B cell (primary cell): ENCODE results near the gene ABCA13.

ENCODE experiments used
- EZH2 ChIP-seq: IDR thresholded peaks from 2 replicates; pipeline ENCODE4 v1.6.1; 2012; ENCODE audit warnings: borderline replicate concordance, low read depth, mild to moderate bottlenecking, moderate library complexity, low read length; ENCODE audit not compliant: insufficient read depth, poor library complexity, severe bottlenecking
- TF ChIP-seq, protein P1 (sequence below): fragments of 200-600 bp; IDR thresholded peaks from one replicate; pipeline ENCODE4 v1.8.0; 2022; ENCODE audit warnings: antibody characterized with exemption, mild to moderate bottlenecking

DNA sequence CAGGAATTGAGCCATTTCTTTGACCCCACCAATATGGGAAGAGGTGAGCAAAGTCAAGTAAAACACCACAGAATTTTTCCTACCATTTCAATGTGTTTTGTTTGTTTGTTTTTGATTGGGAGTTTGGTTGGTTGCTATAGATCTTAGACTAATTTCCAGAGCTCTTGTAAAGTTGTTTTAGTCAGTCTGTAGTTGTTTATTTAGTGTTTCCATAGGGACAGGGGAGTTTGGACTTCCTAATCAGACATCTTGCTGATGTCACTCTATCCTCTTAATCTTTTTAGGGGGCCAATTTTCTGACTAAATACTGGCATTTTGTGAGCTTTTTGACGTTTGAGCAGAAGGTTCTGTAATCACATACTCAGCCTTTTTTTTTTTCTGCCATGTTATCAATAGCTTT, 266.9 kb downstream of the ABCA13 start:
- TF ChIP-seq, protein P1, sequence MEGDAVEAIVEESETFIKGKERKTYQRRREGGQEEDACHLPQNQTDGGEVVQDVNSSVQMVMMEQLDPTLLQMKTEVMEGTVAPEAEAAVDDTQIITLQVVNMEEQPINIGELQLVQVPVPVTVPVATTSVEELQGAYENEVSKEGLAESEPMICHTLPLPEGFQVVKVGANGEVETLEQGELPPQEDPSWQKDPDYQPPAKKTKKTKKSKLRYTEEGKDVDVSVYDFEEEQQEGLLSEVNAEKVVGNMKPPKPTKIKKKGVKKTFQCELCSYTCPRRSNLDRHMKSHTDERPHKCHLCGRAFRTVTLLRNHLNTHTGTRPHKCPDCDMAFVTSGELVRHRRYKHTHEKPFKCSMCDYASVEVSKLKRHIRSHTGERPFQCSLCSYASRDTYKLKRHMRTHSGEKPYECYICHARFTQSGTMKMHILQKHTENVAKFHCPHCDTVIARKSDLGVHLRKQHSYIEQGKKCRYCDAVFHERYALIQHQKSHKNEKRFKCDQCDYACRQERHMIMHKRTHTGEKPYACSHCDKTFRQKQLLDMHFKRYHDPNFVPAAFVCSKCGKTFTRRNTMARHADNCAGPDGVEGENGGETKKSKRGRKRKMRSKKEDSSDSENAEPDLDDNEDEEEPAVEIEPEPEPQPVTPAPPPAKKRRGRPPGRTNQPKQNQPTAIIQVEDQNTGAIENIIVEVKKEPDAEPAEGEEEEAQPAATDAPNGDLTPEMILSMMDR = no peak
- no peak for TF ChIP-seq EZH2
